ENCODE data around the gene RAD51C. TPM values are rescaled to one million over a fixed set of nuclear protein-coding genes. Genes with fewer than 3 reads are reported as not detected.
"Not testable (repeated sequence)": the region's sequence is repeated elsewhere in the genome, so short reads cannot be mapped to it uniquely, and the experiment has no call there.

The RAD51C gene
- total RNA-seq, 2 experiments from 2014 or later = 51.0 to 118 TPM

- Histone ChIP-seq H3K27ac (ENCODE audit: low read depth, low read length, poor library complexity, severe bottlenecking) (no peak overlapping the region), H3K9me2 (ENCODE audit: insufficient read depth, low read length) (no peaks in the 10 kb centered on the region), H3K9me3 (ENCODE audit: low read length) (no peaks in the 10 kb centered on the region), H3K4me2 (ENCODE audit: low read length) (no peak overlapping the region), H2AFZ (ENCODE audit: low read length) (no peak overlapping the region), H4K20me1 (ENCODE audit: insufficient read depth, low read length) (no peaks in the 10 kb centered on the region), H3K4me1 (ENCODE audit: insufficient read depth, low read length, poor library complexity, severe bottlenecking) (no peaks in the 10 kb centered on the region), H3K4me3 (ENCODE audit: low read depth, low read length, poor library complexity, severe bottlenecking) (no peak overlapping the region), H3K79me2 (ENCODE audit: insufficient read depth, low read depth, low read length) (no peaks in the 10 kb centered on the region), H3K36me3 (ENCODE audit: insufficient read depth, low read length) (no peaks in the 10 kb centered on the region)
- POLR2A ChIA-PET = no interaction called here
- intact Hi-C loops (cut with micrococcal nuclease; ENCODE audit: unreplicated experiment) = no loop called here
- DNase-seq (ENCODE audit: low spot score) = no peak
- CTCF ChIA-PET (ENCODE audit: unreplicated experiment) = no interaction called here
- no TSS peak for BruUV-seq (replicated peaks)
- no peak for TF ChIP-seq CTCF (conservative IDR thresholded peaks at IDR 0.05; ENCODE audit: low read length)
- no peak for TF ChIP-seq EZH2phosphoT487 (IDR thresholded peaks at IDR 0.05; ENCODE audit: borderline replicate concordance, low read depth, low read length)
Measured at GRCh38 chr17:58679263-58680037, 13.0 kb upstream of the RAD51C start.

GRCh38 chr17:58680038-58680369 is 12.4 kb upstream of the RAD51C start:
- H3K4me1 ChIP-seq (ENCODE audit: insufficient read depth, low read length, poor library complexity, severe bottlenecking) = no peaks in the 10 kb centered on the region
- H3K36me3 ChIP-seq (ENCODE audit: insufficient read depth, low read length) = no peaks in the 10 kb centered on the region
- no peaks in the 10 kb centered on the region for H4K20me1 ChIP-seq (ENCODE audit: insufficient read depth, low read length)
- TF ChIP-seq CTCF (conservative IDR thresholded peaks at IDR 0.05; ENCODE audit: low read length) (no peak), EZH2phosphoT487 (IDR thresholded peaks at IDR 0.05; ENCODE audit: borderline replicate concordance, low read depth, low read length) (no peak)
- H3K9me2 ChIP-seq (ENCODE audit: insufficient read depth, low read length) = no peaks in the 10 kb centered on the region
- no peak overlapping the region for H3K27ac ChIP-seq (ENCODE audit: low read depth, low read length, poor library complexity, severe bottlenecking)
- intact Hi-C loops (cut with micrococcal nuclease; ENCODE audit: unreplicated experiment) = no loop called here
- DNase-seq (ENCODE audit: low spot score) = no peak
- no TSS peak for BruUV-seq (replicated peaks)
- H3K79me2 ChIP-seq (ENCODE audit: insufficient read depth, low read depth, low read length) = no peaks in the 10 kb centered on the region
- H3K9me3 ChIP-seq (ENCODE audit: low read length) = no peaks in the 10 kb centered on the region
- H3K4me2 ChIP-seq (ENCODE audit: low read length) = no peak overlapping the region
- no peak overlapping the region for H3K4me3 ChIP-seq (ENCODE audit: low read depth, low read length, poor library complexity, severe bottlenecking)
- ChIA-PET CTCF (ENCODE audit: unreplicated experiment) (no interaction called here), POLR2A (no interaction called here)
- H2AFZ ChIP-seq (ENCODE audit: low read length) = no peak overlapping the region

- Histone ChIP-seq H3K9me3 (ENCODE audit: low read length) (no peaks in the 10 kb centered on the region), H3K36me3 (ENCODE audit: insufficient read depth, low read length) (no peaks in the 10 kb centered on the region), H3K27ac (ENCODE audit: low read depth, low read length, poor library complexity, severe bottlenecking) (no peak overlapping the region), H3K4me1 (ENCODE audit: insufficient read depth, low read length, poor library complexity, severe bottlenecking) (no peaks in the 10 kb centered on the region), H3K9me2 (ENCODE audit: insufficient read depth, low read length) (no peaks in the 10 kb centered on the region), H3K79me2 (ENCODE audit: insufficient read depth, low read depth, low read length) (no peaks in the 10 kb centered on the region), H2AFZ (ENCODE audit: low read length) (no peak overlapping the region), H4K20me1 (ENCODE audit: insufficient read depth, low read length) (no peaks in the 10 kb centered on the region), H3K4me3 (ENCODE audit: low read depth, low read length, poor library complexity, severe bottlenecking) (no peak overlapping the region), H3K4me2 (ENCODE audit: low read length) (no peak overlapping the region)
- ChIA-PET CTCF (ENCODE audit: unreplicated experiment) (no interaction called here), POLR2A (interaction anchor here (0.7 kb wide), 1 partner anchor 229 kb away, joined by 3 read pairs; no protein-coding TSS in a partner anchor)
- no peak for DNase-seq (ENCODE audit: low spot score)
- no TSS peak for BruUV-seq (replicated peaks)
- TF ChIP-seq CTCF (conservative IDR thresholded peaks at IDR 0.05; ENCODE audit: low read length) (no peak), EZH2phosphoT487 (IDR thresholded peaks at IDR 0.05; ENCODE audit: borderline replicate concordance, low read depth, low read length) (no peak)
- intact Hi-C loops (cut with micrococcal nuclease; ENCODE audit: unreplicated experiment) = no loop called here
Measured at GRCh38 chr17:58684003-58684402, 8.4 kb upstream of the RAD51C start.

DNA sequence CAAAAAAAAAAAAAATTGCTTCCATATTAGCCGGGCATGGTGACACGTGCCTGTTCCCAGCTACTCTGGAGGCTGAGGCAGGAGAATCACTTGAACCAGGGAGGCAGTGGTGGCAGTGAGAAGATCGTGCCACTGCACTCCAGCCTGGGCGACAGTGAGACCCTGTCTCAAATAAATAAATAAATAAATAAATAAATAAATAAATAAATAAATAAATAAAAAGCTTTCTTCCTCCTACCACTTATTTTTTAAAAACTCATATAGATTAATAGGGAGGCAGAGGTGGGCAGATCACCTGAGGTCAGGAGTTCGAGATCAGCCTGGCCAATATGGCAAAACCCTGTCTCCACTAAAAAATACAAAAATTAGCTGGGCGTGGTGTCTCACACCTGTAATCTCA is 7.9 kb upstream of the RAD51C start:
- H3K79me2 ChIP-seq (ENCODE audit: insufficient read depth, low read depth, low read length); DNase-seq (ENCODE audit: low spot score); intact Hi-C loops (cut with micrococcal nuclease; ENCODE audit: unreplicated experiment); H2AFZ ChIP-seq (ENCODE audit: low read length); H3K9me2 ChIP-seq (ENCODE audit: insufficient read depth, low read length); H3K9me3 ChIP-seq (ENCODE audit: low read length); H3K4me1 ChIP-seq (ENCODE audit: insufficient read depth, low read length, poor library complexity, severe bottlenecking); H3K27ac ChIP-seq (ENCODE audit: low read depth, low read length, poor library complexity, severe bottlenecking); H3K36me3 ChIP-seq (ENCODE audit: insufficient read depth, low read length); BruUV-seq (replicated peaks); H4K20me1 ChIP-seq (ENCODE audit: insufficient read depth, low read length); H3K4me3 ChIP-seq (ENCODE audit: low read depth, low read length, poor library complexity, severe bottlenecking); H3K4me2 ChIP-seq (ENCODE audit: low read length); CTCF ChIA-PET (ENCODE audit: unreplicated experiment): not testable (repeated sequence)
- POLR2A ChIA-PET = interaction anchor here (0.7 kb wide), 1 partner anchor 228 kb away, joined by 3 read pairs; no protein-coding TSS in a partner anchor

Measured in OCI-LY7 (cell line).